Astrocyte (in vitro differentiated cells and primary cell): ENCODE data around the gene CMSS1. TPM values are rescaled to one million over a fixed set of nuclear protein-coding genes. Genes with fewer than 3 reads are reported as not detected.

Experiments used
- DNase-seq: peaks from one replicate; pipeline ENCODE4 v3.0.0-alpha.2; 2010; ENCODE audit warnings: low read depth
- FAIRE-seq: peaks from 2 replicates; lab custom pipeline; 2011; peaks lifted over from hg19 to GRCh38; lab: Jason Lieb, UNC
- H2AFZ ChIP-seq: 2 replicates; pipeline ENCODE4 v1.6.0; 2012; ENCODE audit warnings: low read depth, low read length, inconsistent platforms
- H3K27ac ChIP-seq: 2 replicates; pipeline ENCODE4 v1.5.1; 2011; ENCODE audit warnings: low read depth, low read length, inconsistent platforms
- H3K27me3 ChIP-seq: 2 replicates; pipeline ENCODE4 v1.6.0; 2011; ENCODE audit warnings: low read length, inconsistent platforms; ENCODE audit not compliant: insufficient read depth
- H3K36me3 ChIP-seq: 2 replicates; pipeline ENCODE4 v1.5.1; 2011; ENCODE audit warnings: low read length, inconsistent platforms; ENCODE audit not compliant: insufficient read depth
- H3K4me1 ChIP-seq: 2 replicates; pipeline ENCODE4 v1.5.1; 2011; ENCODE audit warnings: low read length, inconsistent platforms; ENCODE audit not compliant: insufficient read depth
- H3K4me2 ChIP-seq: 2 replicates; pipeline ENCODE4 v1.6.0; 2012; ENCODE audit warnings: low read length, inconsistent platforms
- H3K4me3 ChIP-seq: 2 replicates; pipeline ENCODE4 v1.5.1; 2011; ENCODE audit warnings: low read depth, mild to moderate bottlenecking, low read length, inconsistent platforms; ENCODE audit not compliant: insufficient read depth
- H3K79me2 ChIP-seq: 2 replicates; pipeline ENCODE4 v1.6.0; 2012; ENCODE audit warnings: mild to moderate bottlenecking, low read length, inconsistent platforms; ENCODE audit not compliant: insufficient read depth
- H3K9ac ChIP-seq: 2 replicates; pipeline ENCODE4 v1.6.0; 2012; ENCODE audit warnings: mild to moderate bottlenecking, low read length, inconsistent platforms
- H3K9me3 ChIP-seq: 2 replicates; pipeline ENCODE4 v1.5.1; 2012; ENCODE audit warnings: low read depth, mild to moderate bottlenecking, low read length, inconsistent platforms; ENCODE audit not compliant: insufficient read depth
- H4K20me1 ChIP-seq: 2 replicates; pipeline ENCODE4 v1.6.0; 2012; ENCODE audit warnings: low read length, inconsistent platforms; ENCODE audit not compliant: insufficient read depth
- H3K27ac Mint-ChIP-seq: one replicate; pipeline ENCODE4 v1.8.0; 2021; ENCODE audit warnings: mild to moderate bottlenecking, mixed read lengths; ENCODE audit not compliant: unreplicated experiment
- H3K27me3 Mint-ChIP-seq: one replicate; pipeline ENCODE4 v1.8.0; 2021; ENCODE audit warnings: low read depth, mixed read lengths; ENCODE audit not compliant: unreplicated experiment
- H3K36me3 Mint-ChIP-seq: one replicate; pipeline ENCODE4 v1.8.0; 2021; ENCODE audit warnings: low read depth, mixed read lengths; ENCODE audit not compliant: unreplicated experiment
- H3K4me1 Mint-ChIP-seq: one replicate; pipeline ENCODE4 v1.8.0; 2021; ENCODE audit warnings: low read depth, mixed read lengths; ENCODE audit not compliant: unreplicated experiment
- H3K4me3 Mint-ChIP-seq: one replicate; pipeline ENCODE4 v1.8.0; 2021; ENCODE audit warnings: mild to moderate bottlenecking, moderate library complexity, mixed read lengths; ENCODE audit not compliant: unreplicated experiment
- H3K9me3 Mint-ChIP-seq: one replicate; pipeline ENCODE4 v1.8.0; 2021; ENCODE audit warnings: mild to moderate bottlenecking, mixed read lengths; ENCODE audit not compliant: unreplicated experiment
- EZH2 ChIP-seq: IDR thresholded peaks from 2 replicates; pipeline ENCODE4 v1.6.1; 2012; ENCODE audit warnings: mild to moderate bottlenecking, low read length, inconsistent platforms; ENCODE audit not compliant: insufficient read depth
- total RNA-seq: library from RNA; stranded (reverse); gene quantifications from 2 replicates; pipeline ENCODE4 v1.2.1, GENCODE V29; 2021
- TF ChIP-seq, protein P1 (sequence below): IDR thresholded peaks from 2 replicates; pipeline ENCODE4 v1.5.1; 2011; ENCODE audit warnings: low read depth, mild to moderate bottlenecking, inconsistent platforms, low read length, moderate library complexity; ENCODE audit not compliant: insufficient read depth

Gene CMSS1
- total RNA-seq, 1 donor from 2014 or later, result 12.5 TPM

DNA sequence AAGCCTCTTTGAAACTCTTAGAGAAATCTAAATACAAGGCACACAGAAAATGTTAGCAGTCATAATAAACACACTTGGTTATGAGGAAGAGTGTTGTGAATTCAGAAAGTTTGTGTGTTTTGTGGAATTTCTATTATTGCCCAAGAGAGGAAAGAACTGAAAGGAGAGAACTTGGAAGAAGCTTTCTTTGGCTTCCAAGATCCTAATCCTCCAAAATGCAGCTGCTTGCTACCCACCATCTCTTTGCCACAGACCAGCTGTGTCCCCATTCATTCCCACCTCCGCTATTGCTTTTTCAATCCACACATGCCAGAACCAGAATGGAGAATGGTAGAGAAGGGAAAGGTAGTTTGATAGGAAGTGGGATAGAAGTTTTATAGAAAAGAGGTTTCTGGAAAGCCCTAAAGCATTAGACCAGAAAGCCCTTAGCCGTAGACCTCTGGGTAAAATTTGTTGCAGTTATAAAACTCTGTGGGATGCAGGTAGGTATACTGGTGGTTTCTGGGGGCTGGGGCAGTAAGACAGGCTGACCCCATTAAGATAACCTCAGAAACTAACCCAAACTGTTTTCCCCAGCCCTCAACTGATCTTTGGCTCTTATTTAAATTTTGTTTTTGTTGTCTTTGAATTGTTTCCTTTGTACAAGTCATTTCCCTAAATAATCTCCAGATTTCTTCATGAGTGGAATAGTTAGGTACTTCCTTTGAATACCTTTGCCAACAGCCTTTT, 188.2 kb downstream of the CMSS1 start:
- Histone ChIP-seq H2AFZ (no peak overlapping the region), H3K79me2 (no peaks in the 10 kb centered on the region), H3K9me3 (no peaks in the 10 kb centered on the region), H3K27ac (peak overlapping the region; percentile 6), H3K4me1 (peaks cover 29% of the 10 kb centered on the region), H3K4me3 (no peak overlapping the region), H3K9ac (no peak overlapping the region), H3K36me3 (no peaks in the 10 kb centered on the region), H3K27me3 (no peaks in the 10 kb centered on the region), H3K4me2 (no peak overlapping the region), H4K20me1 (no peaks in the 10 kb centered on the region)
- no peaks in the 10 kb centered on the region for H3K27me3 Mint-ChIP-seq
- no peak overlapping the region for H3K4me3 Mint-ChIP-seq
- H3K27ac Mint-ChIP-seq, result peak overlapping the region; percentile 59
- H3K36me3 Mint-ChIP-seq, result no peaks in the 10 kb centered on the region
- FAIRE-seq (no peak), DNase-seq (no peak)
- TF ChIP-seq, protein P1, sequence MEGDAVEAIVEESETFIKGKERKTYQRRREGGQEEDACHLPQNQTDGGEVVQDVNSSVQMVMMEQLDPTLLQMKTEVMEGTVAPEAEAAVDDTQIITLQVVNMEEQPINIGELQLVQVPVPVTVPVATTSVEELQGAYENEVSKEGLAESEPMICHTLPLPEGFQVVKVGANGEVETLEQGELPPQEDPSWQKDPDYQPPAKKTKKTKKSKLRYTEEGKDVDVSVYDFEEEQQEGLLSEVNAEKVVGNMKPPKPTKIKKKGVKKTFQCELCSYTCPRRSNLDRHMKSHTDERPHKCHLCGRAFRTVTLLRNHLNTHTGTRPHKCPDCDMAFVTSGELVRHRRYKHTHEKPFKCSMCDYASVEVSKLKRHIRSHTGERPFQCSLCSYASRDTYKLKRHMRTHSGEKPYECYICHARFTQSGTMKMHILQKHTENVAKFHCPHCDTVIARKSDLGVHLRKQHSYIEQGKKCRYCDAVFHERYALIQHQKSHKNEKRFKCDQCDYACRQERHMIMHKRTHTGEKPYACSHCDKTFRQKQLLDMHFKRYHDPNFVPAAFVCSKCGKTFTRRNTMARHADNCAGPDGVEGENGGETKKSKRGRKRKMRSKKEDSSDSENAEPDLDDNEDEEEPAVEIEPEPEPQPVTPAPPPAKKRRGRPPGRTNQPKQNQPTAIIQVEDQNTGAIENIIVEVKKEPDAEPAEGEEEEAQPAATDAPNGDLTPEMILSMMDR, result no peak
- no peak for TF ChIP-seq EZH2
- no peaks in the 10 kb centered on the region for H3K9me3 Mint-ChIP-seq
- H3K4me1 Mint-ChIP-seq, result peaks cover 61% of the 10 kb centered on the region

DNA sequence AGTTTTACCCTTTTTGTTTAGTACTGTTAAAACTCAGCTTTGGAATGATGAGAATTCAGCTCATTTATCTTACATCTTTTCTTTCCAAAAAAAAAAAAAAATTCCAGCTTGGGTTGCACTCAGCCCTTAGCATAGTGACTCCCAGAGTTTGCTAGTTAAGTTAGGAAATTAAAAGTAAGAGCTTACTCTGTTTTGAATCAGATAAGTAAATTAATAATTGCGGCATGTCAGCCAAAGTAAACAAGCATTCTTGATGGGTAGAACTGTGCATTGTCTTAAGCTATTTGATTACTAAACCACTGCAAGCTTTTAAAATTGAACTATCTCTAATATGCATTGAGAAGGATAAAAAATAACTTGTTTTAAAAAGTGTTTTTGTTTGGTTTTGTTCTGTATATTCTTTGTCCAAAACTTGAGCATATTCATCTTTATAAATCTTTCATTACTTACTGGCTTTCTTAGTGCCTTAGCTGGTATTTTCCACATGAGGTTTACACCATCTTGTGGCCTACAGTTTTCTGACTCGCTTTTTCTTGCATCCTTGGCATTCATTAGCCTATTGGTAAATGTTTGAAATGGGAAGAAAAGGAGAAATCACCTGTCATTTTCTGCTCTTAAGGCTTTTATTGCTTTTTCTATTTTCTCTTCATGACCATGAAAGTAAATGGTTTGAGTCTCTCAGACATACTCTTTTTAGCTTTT, 189.1 kb downstream of the CMSS1 start:
- Mint-ChIP-seq H3K27me3 (no peaks in the 10 kb centered on the region), H3K36me3 (no peaks in the 10 kb centered on the region), H3K27ac (peak overlapping the region; percentile 1), H3K4me1 (peaks cover 61% of the 10 kb centered on the region), H3K9me3 (no peaks in the 10 kb centered on the region), H3K4me3 (no peak overlapping the region)
- Histone ChIP-seq H4K20me1 (no peaks in the 10 kb centered on the region), H3K9me3 (no peaks in the 10 kb centered on the region), H3K4me1 (peaks cover 29% of the 10 kb centered on the region), H2AFZ (no peak overlapping the region), H3K27ac (peak overlapping the region; percentile 6), H3K4me2 (peak overlapping the region; percentile 1), H3K27me3 (no peaks in the 10 kb centered on the region), H3K36me3 (no peaks in the 10 kb centered on the region), H3K4me3 (no peak overlapping the region), H3K79me2 (no peaks in the 10 kb centered on the region), H3K9ac (no peak overlapping the region)
- peak; percentile 62 for DNase-seq
- TF ChIP-seq, protein P1, result no peak
- TF ChIP-seq EZH2, result no peak
- no peak for FAIRE-seq

DNA sequence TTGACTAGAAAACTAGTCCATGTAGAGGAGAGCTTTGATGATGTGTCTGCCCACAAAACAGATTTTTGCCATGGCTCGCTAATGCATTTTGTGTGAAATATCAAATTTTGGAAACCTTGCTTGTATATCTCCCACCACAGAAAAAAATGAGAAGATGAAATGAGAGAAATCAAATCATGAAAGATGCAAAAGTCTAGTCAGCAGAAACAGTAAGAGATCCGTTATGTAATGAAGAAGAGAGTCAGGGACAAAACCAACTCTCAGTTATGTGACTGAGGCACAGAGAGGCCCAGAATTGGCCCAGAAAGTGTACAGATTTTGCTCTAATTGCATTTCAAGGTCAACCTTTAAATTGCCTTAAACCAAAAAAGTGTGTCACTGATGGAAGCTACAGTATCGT, 189.7 kb downstream of the CMSS1 start:
- no peaks in the 10 kb centered on the region for H3K9me3 Mint-ChIP-seq
- no peaks in the 10 kb centered on the region for H3K9me3 ChIP-seq
- H3K27ac Mint-ChIP-seq, result peak overlapping the region; percentile 1
- peaks cover 23% of the 10 kb centered on the region for H3K4me1 ChIP-seq
- FAIRE-seq (peak; percentile 52), DNase-seq (no peak)
- peaks cover 55% of the 10 kb centered on the region for H3K4me1 Mint-ChIP-seq
- H3K27ac ChIP-seq, result no peak overlapping the region
- no peak overlapping the region for H3K9ac ChIP-seq
- no peaks in the 10 kb centered on the region for H3K36me3 ChIP-seq
- H3K4me3 Mint-ChIP-seq, result no peak overlapping the region
- H3K4me2 ChIP-seq, result no peak overlapping the region
- H2AFZ ChIP-seq, result no peak overlapping the region
- no peak for TF ChIP-seq EZH2
- TF ChIP-seq, protein P1, result no peak
- H4K20me1 ChIP-seq, result no peaks in the 10 kb centered on the region
- H3K79me2 ChIP-seq, result no peaks in the 10 kb centered on the region
- no peaks in the 10 kb centered on the region for H3K36me3 Mint-ChIP-seq
- H3K27me3 ChIP-seq, result no peaks in the 10 kb centered on the region
- H3K27me3 Mint-ChIP-seq, result no peaks in the 10 kb centered on the region
- H3K4me3 ChIP-seq, result no peak overlapping the region
